KMS-11 (cell line): Measurements from ENCODE around the gene GJD2.

Experiments
- H2AFZ ChIP-seq: fragments of 200-600 bp; sonication (generic); 2 replicates; pipeline ENCODE4 v1.6.1; 2016; ENCODE audit warnings: antibody characterized with exemption, mixed run types, low read depth
- H3K27ac ChIP-seq: fragments of 200-600 bp; sonication (generic); 2 replicates; pipeline ENCODE4 v1.6.1; 2016; ENCODE audit warnings: mild to moderate bottlenecking, mixed run types
- H3K27me3 ChIP-seq: fragments of 200-600 bp; sonication (generic); 2 replicates; pipeline ENCODE4 v1.6.1; 2017; ENCODE audit warnings: mild to moderate bottlenecking, low read depth, mixed run types, moderate library complexity; ENCODE audit not compliant: insufficient read depth
- H3K36me3 ChIP-seq: fragments of 200-600 bp; sonication (generic); 2 replicates; pipeline ENCODE4 v1.6.1; 2017; ENCODE audit warnings: mild to moderate bottlenecking, mixed run types; ENCODE audit not compliant: insufficient read depth
- H3K4me1 ChIP-seq: fragments of 200-600 bp; sonication (generic); 2 replicates; pipeline ENCODE4 v1.6.1; 2016; ENCODE audit warnings: mild to moderate bottlenecking, low read depth, mixed run types; ENCODE audit not compliant: poor library complexity, severe bottlenecking
- H3K4me2 ChIP-seq: fragments of 200-600 bp; sonication (generic); 2 replicates; pipeline ENCODE4 v1.7.0; 2016; ENCODE audit warnings: mild to moderate bottlenecking, mixed run types
- H3K4me3 ChIP-seq: fragments of 200-600 bp; sonication (generic); IDR thresholded peaks from 2 replicates; pipeline ENCODE4 v1.6.1; 2017; ENCODE audit warnings: low read depth, low read length, mixed read lengths; ENCODE audit not compliant: insufficient read depth
- H3K79me2 ChIP-seq: fragments of 200-600 bp; sonication (generic); 2 replicates; pipeline ENCODE4 v1.6.1; 2016; ENCODE audit warnings: low read depth, mixed run types; ENCODE audit not compliant: insufficient read depth
- H3K9ac ChIP-seq: fragments of 200-600 bp; sonication (generic); 2 replicates; pipeline ENCODE4 v1.6.1; 2016; ENCODE audit warnings: mild to moderate bottlenecking, mixed run types
- H4K20me1 ChIP-seq: fragments of 200-600 bp; sonication (generic); 2 replicates; pipeline ENCODE4 v1.6.1; 2016; ENCODE audit warnings: mild to moderate bottlenecking, mixed run types; ENCODE audit not compliant: insufficient read depth
- CTCF ChIP-seq: fragments of 200-600 bp; sonication (generic); conservative IDR thresholded peaks from 2 replicates; pipeline ENCODE4 v1.6.1; 2017; ENCODE audit warnings: low read depth, mild to moderate bottlenecking, antibody characterized with exemption, low read length, moderate library complexity, mixed read lengths

Gene GJD2

GRCh38 chr15:34786206-34786605 is 31.4 kb upstream of the GJD2 start:
- no peak overlapping the region for H2AFZ ChIP-seq
- no peak for TF ChIP-seq CTCF
- H3K79me2 ChIP-seq = no peaks in the 10 kb centered on the region
- H3K4me3 ChIP-seq = no peak overlapping the region
- no peaks in the 10 kb centered on the region for H4K20me1 ChIP-seq
- H3K4me2 ChIP-seq = no peak overlapping the region
- H3K36me3 ChIP-seq = no peaks in the 10 kb centered on the region
- H3K4me1 ChIP-seq = no peaks in the 10 kb centered on the region
- no peak overlapping the region for H3K9ac ChIP-seq
- no peaks in the 10 kb centered on the region for H3K27me3 ChIP-seq
- no peak overlapping the region for H3K27ac ChIP-seq

GRCh38 chr15:34783991-34784390 is 29.2 kb upstream of the GJD2 start:
- no peaks in the 10 kb centered on the region for H3K36me3 ChIP-seq
- H3K27ac ChIP-seq = no peak overlapping the region
- H4K20me1 ChIP-seq = no peaks in the 10 kb centered on the region
- H3K79me2 ChIP-seq = no peaks in the 10 kb centered on the region
- no peak overlapping the region for H3K4me3 ChIP-seq
- no peak overlapping the region for H3K9ac ChIP-seq
- TF ChIP-seq CTCF = no peak
- no peaks in the 10 kb centered on the region for H3K4me1 ChIP-seq
- H2AFZ ChIP-seq = no peak overlapping the region
- no peak overlapping the region for H3K4me2 ChIP-seq
- H3K27me3 ChIP-seq = no peaks in the 10 kb centered on the region

GRCh38 chr15:34783431-34783830 is 28.6 kb upstream of the GJD2 start:
- TF ChIP-seq CTCF = no peak
- Histone ChIP-seq H3K4me3 (no peak overlapping the region), H4K20me1 (no peaks in the 10 kb centered on the region), H3K4me1 (no peaks in the 10 kb centered on the region), H3K9ac (no peak overlapping the region), H3K27me3 (no peaks in the 10 kb centered on the region), H3K4me2 (no peak overlapping the region), H3K36me3 (no peaks in the 10 kb centered on the region), H3K79me2 (no peaks in the 10 kb centered on the region), H3K27ac (no peak overlapping the region), H2AFZ (no peak overlapping the region)

- Histone ChIP-seq H3K4me3 (no peak overlapping the region), H2AFZ (no peak overlapping the region), H3K27ac (no peak overlapping the region), H3K27me3 (no peaks in the 10 kb centered on the region), H3K79me2 (no peaks in the 10 kb centered on the region), H3K4me2 (no peak overlapping the region), H4K20me1 (no peaks in the 10 kb centered on the region), H3K36me3 (no peaks in the 10 kb centered on the region), H3K9ac (no peak overlapping the region), H3K4me1 (no peaks in the 10 kb centered on the region)
- no peak for TF ChIP-seq CTCF
Measured at GRCh38 chr15:34782901-34783300, 28.1 kb upstream of the GJD2 start.

GRCh38 chr15:34780725-34781124 is 25.9 kb upstream of the GJD2 start:
- TF ChIP-seq CTCF = no peak
- Histone ChIP-seq H3K4me3 (no peak overlapping the region), H3K36me3 (no peaks in the 10 kb centered on the region)

More at GRCh38 chr15:34780725-34781124, 25.9 kb upstream of the GJD2 start:
- Histone ChIP-seq H3K27ac (no peak overlapping the region), H4K20me1 (no peaks in the 10 kb centered on the region), H3K4me1 (no peaks in the 10 kb centered on the region), H3K9ac (no peak overlapping the region), H2AFZ (no peak overlapping the region), H3K27me3 (no peaks in the 10 kb centered on the region), H3K79me2 (no peaks in the 10 kb centered on the region), H3K4me2 (no peak overlapping the region)
